HG03520 (cell line): ENCODE measurements around the gene WIPF3.

Experiments
- ATAC-seq: cut with Tn5 transposase; IDR thresholded peaks from one replicate; pipeline ENCODE4 v1.9.1; 2021; ENCODE audit warnings: mild to moderate bottlenecking, moderate library complexity; ENCODE audit not compliant: unreplicated experiment

WIPF3 gene

DNA sequence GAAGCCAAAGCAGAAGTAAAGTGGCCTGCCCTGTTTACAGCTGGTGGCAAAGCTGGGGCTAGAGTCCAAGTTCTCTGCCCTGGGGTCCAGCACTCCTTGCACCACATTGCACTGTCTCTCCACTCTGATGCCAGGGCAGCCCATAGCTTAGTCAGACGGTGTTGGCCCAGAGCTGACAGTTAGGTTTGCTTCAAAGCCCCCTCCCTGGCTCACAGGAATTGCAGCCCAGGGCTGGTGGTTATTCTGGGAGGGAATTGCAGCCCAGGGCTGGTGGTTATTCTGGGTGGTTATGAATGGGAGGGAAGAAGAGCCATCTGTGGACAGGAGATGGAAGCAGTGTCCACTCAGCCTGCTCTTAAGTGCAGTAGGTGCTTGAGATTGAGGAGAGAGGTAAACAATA, 94.4 kb downstream of the WIPF3 start:
- ATAC-seq = no peak

DNA sequence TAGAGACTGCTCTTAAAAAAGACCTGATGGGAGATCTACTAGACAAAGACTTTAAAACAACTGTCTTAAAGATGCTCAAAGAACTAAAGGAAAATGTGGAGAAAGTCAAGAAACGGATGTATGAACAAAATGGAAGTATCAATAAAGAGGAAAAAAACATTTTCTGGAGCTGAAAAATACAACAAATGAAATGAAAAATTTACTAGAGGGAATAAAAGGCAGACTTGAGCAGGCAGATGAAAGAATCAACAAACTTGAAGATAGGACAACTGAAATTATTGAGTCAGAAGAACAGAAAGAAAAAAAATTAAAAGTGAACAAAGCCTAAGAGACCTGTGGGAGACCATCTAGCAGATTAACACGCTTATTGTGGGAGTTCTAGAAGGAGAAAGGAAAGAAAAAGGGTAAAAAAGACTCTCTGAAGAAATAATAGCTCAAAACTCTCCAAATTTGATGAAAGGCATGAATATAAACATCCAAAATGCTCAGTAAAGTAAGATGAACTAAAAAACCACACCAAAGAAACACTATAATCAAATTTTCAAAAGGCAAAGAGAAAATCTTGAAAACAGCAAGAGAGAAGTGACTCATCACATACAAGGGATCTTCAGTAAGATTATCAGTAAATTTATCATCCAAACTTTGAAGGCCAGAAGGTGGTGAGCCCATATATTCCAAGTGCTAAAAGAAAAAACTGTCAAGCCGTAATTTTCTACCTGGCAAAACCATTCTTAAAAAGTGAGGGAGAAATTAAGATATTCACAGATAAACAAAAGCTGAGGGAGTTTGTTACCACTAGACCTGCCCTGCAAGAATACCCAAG, 100.1 kb downstream of the WIPF3 start:
- no peak for ATAC-seq

DNA sequence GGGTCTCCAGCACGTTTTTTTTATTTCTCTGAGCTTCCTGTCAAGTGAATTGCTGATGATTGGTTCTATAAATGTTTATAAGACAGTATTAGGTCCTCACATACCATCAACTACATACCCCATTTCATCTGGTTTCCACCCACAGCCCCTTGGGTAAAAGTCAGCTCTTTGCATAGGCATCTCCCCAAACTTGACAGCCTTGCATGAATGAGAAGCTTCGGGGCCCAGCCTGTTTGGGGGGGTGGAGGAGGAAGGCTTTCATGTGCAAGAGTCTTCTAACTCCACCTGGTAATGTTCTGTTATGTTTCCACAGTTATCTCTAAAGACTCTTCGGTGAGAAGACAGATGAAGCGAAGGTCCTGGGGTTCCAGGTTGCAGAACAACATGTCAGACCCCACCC, 107.9 kb downstream of the WIPF3 start:
- ATAC-seq = no peak

DNA sequence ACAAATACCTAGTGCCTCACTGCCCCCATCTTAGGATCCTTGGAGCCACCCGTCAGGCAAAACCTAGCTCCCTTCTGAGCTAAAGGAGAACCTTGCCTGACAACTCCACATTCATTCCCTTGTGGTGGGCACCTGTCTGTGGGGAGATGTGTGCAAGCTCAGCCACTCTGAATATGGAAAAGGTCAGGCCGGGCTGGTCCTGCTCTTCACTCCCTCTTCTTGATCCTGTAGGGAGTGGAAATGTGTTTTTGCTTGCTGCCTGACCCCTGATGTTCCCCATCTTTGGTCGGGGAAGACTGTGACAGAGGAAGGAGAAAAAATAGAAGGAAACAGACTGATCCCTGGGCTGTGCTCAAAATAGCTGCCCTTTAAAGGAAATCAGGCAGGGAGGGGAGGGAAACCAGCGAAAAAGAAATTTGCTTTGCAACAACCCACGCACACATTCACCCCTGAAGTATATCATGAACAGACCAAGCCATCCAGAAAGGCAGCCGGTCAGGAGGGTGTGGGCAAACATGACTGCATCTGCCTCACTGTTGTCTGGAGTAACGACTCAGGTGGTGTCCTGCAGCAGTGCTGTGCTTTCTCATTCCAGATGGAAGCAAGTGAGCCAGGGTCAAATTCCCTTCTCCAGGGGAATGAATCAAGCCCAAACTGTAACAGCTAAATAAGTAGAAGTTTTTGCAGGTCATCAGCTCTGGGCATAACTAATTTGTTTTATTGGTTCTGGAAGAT, 109.3 kb downstream of the WIPF3 start:
- ATAC-seq = no peak

DNA sequence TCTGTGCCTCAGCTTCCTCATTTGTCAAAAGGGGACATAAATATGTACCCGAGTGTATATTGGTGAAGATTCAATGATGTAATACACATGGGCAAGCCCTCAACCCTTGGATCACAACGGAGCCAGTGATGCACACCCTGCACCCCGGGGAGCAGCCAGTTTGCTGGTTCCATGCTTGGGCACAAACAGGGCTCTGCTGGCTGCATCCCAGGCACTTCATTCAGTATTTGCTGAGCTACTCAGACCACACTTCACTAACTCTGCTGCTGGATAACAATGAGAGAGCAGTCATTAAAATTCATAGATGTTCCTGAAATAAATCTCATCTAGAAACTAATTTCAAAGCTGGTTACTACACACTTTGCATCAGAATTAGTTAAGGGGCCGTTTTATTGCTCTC, 111.3 kb downstream of the WIPF3 start:
- no peak for ATAC-seq

DNA sequence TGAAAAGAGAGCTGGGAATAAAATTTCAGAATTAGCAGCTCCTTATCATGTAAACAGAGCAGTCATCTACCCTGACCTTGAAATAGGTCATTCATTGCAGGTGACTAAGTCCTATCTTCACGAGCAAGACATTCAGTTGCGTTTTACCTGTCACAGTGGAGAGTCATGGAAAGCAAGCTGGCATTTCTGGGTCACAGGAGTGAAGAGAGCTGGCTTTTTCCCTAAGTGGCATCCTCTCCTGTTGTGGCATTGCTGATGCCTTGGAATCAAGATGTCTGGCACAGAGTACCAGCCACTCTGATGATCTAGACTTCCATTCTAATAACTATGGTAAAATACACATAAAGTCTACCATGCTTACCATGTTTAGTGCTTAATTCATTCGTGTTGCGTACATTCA, 112.5 kb downstream of the WIPF3 start:
- ATAC-seq = no peak

DNA sequence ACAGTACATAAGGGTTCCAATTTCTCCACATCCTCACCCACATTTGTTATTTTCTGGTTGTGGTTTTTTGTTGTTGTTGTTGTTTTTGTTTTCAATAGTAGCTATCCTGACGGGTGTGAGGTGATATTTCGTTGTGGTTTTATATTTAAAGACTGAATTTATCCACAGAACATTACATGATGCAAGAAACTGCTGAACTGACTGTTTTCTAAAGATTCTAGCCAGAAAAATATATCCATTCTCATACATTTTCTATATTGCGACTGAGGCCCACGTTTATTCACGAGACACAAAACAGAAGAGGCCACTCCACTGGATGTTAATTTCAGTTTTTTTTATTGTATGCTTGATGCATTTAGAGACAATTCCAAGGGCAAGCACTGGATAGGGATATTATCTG, 113.5 kb downstream of the WIPF3 start:
- ATAC-seq = no peak

DNA sequence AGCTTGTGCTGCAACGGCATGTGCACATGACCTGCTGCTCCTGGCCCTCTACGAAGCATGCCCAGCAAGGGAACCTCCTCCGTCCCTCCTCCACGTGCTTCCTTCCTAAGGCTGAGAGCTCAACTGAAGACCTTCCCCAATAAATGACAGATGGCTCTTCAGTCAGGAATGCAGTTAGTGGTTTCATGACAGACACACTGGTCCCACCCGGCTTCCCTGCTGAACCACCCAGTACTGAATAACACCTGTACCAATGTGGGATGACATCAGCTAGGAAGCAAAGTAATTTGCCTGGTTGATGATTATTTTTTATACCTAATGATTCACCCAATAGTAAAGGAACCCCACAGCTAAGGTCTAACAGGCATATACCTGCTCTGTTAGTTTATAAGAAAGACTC, 114.2 kb downstream of the WIPF3 start:
- no peak for ATAC-seq

DNA sequence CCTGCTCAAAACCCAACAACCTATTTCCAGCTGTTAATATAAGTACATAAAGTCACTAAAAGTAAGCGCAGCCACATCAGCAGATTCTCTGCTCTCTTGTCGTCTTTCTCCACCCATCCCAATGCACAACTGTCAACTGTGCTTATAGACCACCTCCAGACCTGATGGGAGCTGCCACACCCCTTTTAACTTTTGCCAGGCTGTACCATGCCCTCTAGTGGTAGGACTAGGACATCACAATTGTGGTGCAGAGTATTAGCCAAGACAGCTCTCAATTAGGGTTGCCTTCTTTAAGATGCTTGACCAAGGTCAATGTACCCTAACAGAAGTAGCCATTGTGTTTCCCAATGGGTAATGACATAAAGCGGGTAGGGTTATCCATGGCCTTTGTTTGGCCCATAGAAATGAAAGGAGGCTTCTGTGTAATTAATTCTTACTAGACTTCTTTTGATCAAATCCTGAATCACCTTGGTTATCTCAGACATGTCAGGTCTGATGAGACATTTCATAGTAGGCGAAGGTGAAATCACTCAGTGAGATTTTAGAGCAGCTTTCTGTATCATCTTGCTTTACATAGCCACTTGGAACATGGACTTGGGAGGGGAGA, 115.2 kb downstream of the WIPF3 start:
- peak; percentile 67 for ATAC-seq

DNA sequence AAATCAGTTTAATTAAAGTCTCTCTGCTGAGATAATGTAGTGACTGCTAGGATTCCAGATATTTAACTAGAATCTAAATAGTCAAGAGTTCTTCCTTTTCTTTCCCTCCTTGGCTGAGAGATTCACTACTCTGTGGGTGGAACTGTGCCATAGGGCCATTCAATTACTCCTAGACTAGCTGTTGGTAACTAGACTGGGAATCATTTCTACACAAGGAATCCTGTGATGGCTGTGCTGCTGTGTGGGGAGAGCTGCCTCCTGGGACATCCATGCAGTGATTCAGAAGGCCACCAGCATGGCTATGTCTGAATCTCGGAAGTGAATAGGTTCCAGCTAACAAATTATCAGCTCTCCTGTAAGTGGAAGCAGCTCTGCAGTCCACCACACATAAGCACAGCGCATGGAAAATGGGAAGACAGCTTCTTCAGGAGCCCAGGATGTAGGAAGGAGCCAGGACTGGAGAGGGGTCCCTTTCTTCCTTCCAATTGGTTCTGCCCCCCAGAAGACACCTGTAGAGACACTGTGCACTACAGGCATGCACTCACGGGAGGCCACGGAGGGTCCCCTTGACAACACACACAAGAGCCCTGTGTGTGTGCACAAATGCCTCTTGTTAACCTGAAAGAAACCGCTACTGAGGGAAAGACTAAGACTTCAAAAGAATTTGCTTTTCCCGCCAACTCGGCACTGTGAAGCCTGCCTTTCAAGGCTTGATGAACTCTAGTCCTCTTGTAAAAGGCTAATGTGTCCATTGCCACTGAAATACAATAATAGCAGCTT, 116.8 kb downstream of the WIPF3 start:
- no peak for ATAC-seq

DNA sequence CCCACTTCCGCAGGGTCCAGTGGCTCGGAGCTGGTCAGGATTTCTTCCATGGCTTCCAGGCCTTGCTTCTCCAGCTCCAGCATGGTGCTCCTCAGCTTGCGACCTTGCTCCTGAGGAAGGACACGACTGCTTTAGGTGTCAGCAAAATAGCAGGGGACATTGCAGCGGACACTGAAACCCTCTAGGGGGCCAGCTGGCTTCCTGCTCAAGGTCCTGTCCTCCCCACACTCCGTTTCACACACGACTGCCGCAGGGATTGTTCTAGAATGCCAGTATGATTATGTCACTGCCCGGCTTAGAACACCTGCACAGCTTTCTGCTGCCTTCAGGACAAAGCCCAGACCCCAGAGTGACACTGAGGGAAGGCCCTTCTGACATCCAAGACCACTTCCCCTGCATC, 117.7 kb downstream of the WIPF3 start:
- ATAC-seq = no peak

DNA sequence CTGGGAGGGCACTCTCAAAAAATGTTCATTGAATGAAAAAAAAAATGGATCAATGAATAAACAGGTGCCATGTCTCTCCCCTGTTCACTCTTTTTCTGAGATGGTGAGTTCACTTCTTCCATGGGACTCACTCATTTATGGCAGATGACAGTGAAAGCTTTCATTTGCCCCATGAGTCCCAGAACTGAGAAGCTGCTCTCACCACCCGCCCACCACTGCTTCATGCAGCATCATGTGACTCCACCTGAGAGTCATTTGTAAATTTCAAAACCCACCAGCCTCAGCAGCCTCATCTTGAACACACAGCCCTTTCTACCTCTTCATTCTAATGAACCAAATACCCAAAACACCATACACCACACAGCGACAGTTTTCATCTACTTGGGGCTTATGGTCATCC, 118.4 kb downstream of the WIPF3 start:
- ATAC-seq = no peak

DNA sequence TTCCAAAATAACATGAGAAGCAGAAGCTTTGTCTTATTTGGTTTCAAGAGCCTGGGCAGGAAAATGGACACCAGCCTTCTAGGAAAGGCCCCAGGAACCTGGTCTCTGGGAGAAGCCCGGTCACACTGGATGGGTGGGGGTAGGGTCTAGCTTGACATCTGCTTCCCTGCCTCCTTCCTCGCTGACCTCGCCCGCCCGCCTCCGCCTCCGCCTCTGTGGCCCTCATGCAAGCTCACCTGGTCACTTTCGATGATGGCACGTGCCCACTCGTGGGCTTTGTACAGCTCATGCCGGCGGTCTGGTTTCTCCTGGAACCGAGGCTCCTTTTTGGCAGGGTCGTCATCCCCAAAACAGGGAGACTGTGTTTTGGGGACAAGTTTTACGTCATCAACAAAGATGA, 119.9 kb downstream of the WIPF3 start:
- no peak for ATAC-seq

DNA sequence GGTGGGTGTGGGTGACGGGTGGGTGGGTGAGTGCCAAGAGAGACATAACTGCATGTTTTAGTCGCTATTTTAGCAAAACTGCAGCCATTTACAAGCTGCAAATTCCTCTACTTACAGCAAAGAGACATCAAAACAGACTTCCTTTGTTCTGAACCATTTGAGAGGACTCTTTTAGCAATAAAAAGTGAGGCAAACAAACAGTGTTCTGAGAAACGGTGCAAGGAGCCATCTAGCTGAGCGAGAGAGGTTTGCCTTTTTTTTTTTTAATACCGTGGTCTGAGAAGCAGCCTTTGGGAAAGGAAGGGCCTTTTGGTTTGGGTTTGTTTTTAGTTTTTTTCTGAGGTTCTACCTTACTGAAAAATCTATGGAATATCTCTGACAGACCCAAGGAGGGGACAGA, 120.4 kb downstream of the WIPF3 start:
- no peak for ATAC-seq

DNA sequence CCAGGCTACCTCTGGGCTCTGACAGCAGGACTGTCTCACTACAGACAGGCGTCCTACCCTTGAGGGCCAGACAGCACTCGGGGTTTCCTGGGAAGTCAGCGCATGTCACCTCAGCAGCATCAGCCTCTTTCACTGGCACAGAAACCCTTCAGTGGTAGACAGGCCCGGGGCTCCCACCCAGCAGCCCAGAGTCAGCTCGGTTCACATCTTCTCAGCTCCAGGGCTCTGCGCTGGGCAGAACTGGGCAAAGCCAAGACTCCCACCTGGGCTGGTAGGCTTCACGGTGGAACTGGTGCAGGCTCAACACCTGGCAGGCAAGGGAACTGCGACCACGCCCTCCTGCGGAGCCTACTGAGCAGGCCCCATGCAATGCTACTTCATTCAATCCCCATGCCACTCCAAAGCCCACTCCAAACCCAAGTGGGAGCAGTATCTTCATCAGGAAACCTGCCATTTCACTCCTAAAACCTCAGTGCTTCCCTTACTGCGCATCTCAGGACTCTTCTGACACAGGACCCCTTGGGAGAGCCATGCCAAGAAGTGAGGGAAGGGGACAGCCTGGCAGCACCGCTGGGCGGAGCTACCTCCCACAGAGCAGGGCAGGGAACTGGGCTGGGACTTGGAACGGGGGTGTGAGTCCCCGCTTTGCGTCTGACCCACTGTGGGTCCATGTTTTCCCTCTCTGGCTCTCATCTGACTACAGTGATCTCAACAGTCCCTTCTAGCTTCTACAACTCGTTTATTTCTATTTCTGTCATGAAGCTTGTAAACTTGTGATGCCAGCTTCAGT, 122.9 kb downstream of the WIPF3 start:
- ATAC-seq = no peak

DNA sequence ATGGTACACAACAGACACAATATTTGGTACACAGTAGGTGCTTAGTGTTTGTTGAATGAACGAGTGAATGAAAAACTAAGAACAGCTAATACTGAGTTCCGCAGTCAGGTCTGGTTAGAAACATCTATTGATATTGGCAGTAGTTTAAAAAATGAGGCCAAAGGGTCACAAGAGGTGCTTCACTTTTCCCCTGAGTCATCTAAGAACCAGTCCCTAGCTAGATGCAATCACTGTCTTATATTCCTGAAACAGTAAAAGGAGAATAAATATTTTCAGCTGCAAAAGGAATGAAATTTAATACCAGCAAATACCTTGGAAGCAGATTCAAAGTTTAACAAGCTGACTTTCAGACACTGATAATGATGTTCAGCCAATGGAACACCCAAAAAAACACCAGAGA, 128.8 kb downstream of the WIPF3 start:
- ATAC-seq = no peak

DNA sequence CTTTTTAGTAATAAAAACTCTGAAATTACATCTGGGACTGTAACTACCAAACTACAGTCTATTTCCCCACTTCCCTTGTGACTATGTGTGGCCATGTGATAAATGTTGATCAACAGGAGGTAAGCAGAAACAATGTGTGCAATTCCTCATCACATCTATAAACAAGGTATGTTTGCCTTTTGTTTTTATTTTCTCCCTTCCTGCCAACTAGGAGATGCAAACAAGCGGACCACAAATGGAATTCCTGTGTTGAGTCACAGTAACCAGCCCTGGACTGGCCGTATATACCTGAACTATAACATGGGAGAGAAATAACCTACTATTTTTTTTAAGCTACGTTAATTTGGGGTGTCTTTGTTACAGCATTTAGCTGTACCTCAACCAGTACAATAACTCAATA, 130.8 kb downstream of the WIPF3 start:
- ATAC-seq = no peak

DNA sequence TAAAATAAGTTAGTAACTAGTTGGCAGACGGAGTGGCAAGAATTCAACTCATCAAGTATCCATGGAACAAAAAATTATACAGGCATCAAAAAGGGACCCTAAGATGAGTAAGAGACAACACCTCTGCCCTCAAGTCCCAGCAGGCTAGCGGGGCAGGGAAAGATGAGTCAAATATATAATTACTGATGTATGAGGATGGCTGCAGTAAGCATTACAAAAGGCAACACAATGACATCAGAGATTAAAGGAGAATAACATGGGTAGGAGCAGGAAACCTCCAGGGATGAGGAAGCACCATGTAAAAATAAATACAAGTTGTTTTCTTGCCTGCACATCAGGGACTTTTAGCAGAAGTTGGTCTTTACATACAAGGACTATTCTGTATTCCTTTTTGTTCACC, 133.9 kb downstream of the WIPF3 start:
- no peak for ATAC-seq

DNA sequence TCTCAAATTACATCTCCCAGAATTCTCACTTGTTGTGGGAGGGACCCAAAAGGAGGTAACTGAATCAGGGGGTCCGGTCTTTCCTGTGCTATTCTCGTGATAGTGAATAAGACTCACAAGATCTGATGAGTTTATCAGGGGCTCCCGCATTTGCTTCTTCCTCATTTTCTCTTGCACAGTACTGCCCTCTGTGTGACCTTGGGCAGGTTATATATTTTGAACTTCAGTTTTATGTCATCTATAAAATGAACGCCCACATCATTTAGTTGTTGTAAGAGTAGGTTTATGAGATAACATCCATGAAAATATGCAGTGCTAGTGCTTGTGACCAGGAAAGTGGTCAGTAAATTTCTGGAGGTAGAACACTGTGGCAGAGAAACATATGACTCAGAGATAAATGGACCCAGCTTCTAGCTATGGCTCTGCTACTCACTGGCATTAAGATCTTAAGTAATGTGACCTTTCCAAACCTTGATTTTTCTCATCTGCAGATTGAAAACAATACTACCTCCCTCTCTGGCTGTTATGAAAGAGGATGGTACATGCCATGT, 139.0 kb downstream of the WIPF3 start:
- no peak for ATAC-seq
